B cell (primary cell): ENCODE results near the gene LRP2. TPM values are rescaled to one million over a fixed set of nuclear protein-coding genes. Genes with fewer than 3 reads are reported as not detected.
A peak's percentile ranks its signal among the peaks of the same experiment; 100 is the strongest.

Experiments
- ATAC-seq: fragments of 200-7000 bp; cut with Tn5 transposase; one replicate; pipeline ENCODE4 v1.10.0; 2021; ENCODE audit warnings: low read depth, mild to moderate bottlenecking, moderate number of reproducible peaks, moderate library complexity
- CTCF ChIA-PET: fragments of 350-600 bp; sonication (Branson Sonifier 250); formaldehyde crosslinking; loops from one replicate; lab custom pipeline; 2021; ENCODE audit warnings: antibody characterized with exemption, inconsistent platforms; lab: Charles Lee
- POLR2A ChIA-PET: fragments of 350-600 bp; sonication (Branson Sonifier 250); formaldehyde crosslinking; loops from one replicate; lab custom pipeline; 2021; ENCODE audit warnings: antibody characterized with exemption; lab: Charles Lee
- DNase-seq: peaks from one replicate; pipeline ENCODE4 v3.0.0; 2013
- H2AFZ ChIP-seq: 2 replicates; pipeline ENCODE4 v1.6.1; 2012; ENCODE audit warnings: mild to moderate bottlenecking, low read depth, low read length; ENCODE audit not compliant: insufficient read depth, poor library complexity, severe bottlenecking
- H3K27ac ChIP-seq, 2 donors: 1 replicate in 1 of 2; 2 replicates in 1 of 2; pipeline ENCODE4 v1.5.1; 2012 to 2013; ENCODE audit warnings: low read length in 2 of 2, mild to moderate bottlenecking in 2 of 2, moderate library complexity in 1 of 2
- H3K27me3 ChIP-seq, 4 experiments: fragments of 200-600 bp in 1 of 4; sonication (generic) in 1 of 4; replicated peaks in 1 of 4; 1 replicate in 2 of 4; 2 replicates in 2 of 4; pipeline versions ENCODE4 v1.6.1 to v1.7.0; 2013 to 2016; ENCODE audit warnings: low read length in 3 of 4, mild to moderate bottlenecking in 2 of 4, mixed read lengths in 1 of 4, moderate library complexity in 1 of 4; ENCODE audit not compliant: insufficient read depth in 4 of 4, control insufficient read depth in 3 of 4; ENCODE audit errors: control extremely low read depth in 1 of 4
- H3K36me3 ChIP-seq, 2 experiments: replicated peaks in 1 of 2; 1 replicate in 1 of 2; 2 replicates in 1 of 2; pipeline versions ENCODE4 v1.6.1 to v1.7.1; 2013; ENCODE audit warnings: low read length in 1 of 2; ENCODE audit not compliant: insufficient read depth in 2 of 2, control insufficient read depth in 1 of 2; ENCODE audit errors: control extremely low read depth in 1 of 2, extremely low read depth in 1 of 2
- H3K4me1 ChIP-seq, 2 donors: fragments of 200-600 bp in 1 of 2; sonication (generic) in 1 of 2; 1 replicate in 1 of 2; 2 replicates in 1 of 2; pipeline versions ENCODE4 v1.5.1 to v1.6.1; 2013 to 2017; ENCODE audit warnings: low read length in 2 of 2; ENCODE audit not compliant: control insufficient read depth in 2 of 2, insufficient read depth in 2 of 2
- H3K4me2 ChIP-seq: replicated peaks from 2 replicates; pipeline ENCODE3; 2012; ENCODE audit warnings: mild to moderate bottlenecking, low read depth, low read length; ENCODE audit not compliant: poor library complexity, severe bottlenecking
- H3K4me3 ChIP-seq, 5 experiments: fragments of 200-600 bp in 1 of 5; sonication (generic) in 1 of 5; 1 replicate in 3 of 5; 2 replicates in 2 of 5; pipeline versions ENCODE4 v1.5.1 to v1.7.0; 2011 to 2016; ENCODE audit warnings: low read length in 4 of 5, mild to moderate bottlenecking in 4 of 5, low read depth in 2 of 5, control low read depth in 1 of 5, moderate library complexity in 1 of 5; ENCODE audit not compliant: insufficient read depth in 1 of 5; ENCODE audit errors: control extremely low read depth in 1 of 5, extremely low read depth in 1 of 5
- H3K79me2 ChIP-seq: fragments of 200-600 bp; sonication (generic); one replicate; pipeline ENCODE4 v1.6.0; 2016; ENCODE audit warnings: low read length; ENCODE audit not compliant: control insufficient read depth, insufficient read depth
- H3K9ac ChIP-seq: fragments of 200-600 bp; sonication (generic); 2 replicates; pipeline ENCODE4 v1.6.1; 2017; ENCODE audit warnings: mild to moderate bottlenecking, low read length, moderate library complexity
- H3K9me3 ChIP-seq, 3 donors: one replicate each; pipeline versions ENCODE4 v1.6.1 to v1.7.1; 2013; ENCODE audit warnings: low read length in 2 of 3; ENCODE audit not compliant: control insufficient read depth in 2 of 3, insufficient read depth in 1 of 3; ENCODE audit errors: control extremely low read depth in 1 of 3
- H4K20me1 ChIP-seq: 2 replicates; pipeline ENCODE4 v1.6.0; 2012; ENCODE audit warnings: mild to moderate bottlenecking, low read length; ENCODE audit not compliant: insufficient read depth, control insufficient read depth, poor library complexity, severe bottlenecking
- H3K27ac Mint-ChIP-seq: one replicate; pipeline ENCODE4 v1.8.0; 2021; ENCODE audit warnings: mixed read lengths
- H3K27me3 Mint-ChIP-seq: one replicate; pipeline ENCODE4 v1.8.0; 2021; ENCODE audit warnings: mixed read lengths
- H3K4me1 Mint-ChIP-seq: one replicate; pipeline ENCODE4 v1.8.0; 2021; ENCODE audit warnings: mixed read lengths
- H3K4me3 Mint-ChIP-seq: one replicate; pipeline ENCODE4 v1.8.0; 2021; ENCODE audit warnings: mixed read lengths
- H3K9me3 Mint-ChIP-seq: one replicate; pipeline ENCODE4 v1.8.0; 2022; ENCODE audit warnings: mixed read lengths; ENCODE audit not compliant: insufficient read depth
- CTCF ChIP-seq: fragments of 200-600 bp; IDR thresholded peaks from one replicate; pipeline ENCODE4 v1.8.0; 2022; ENCODE audit warnings: antibody characterized with exemption, mild to moderate bottlenecking
- EZH2 ChIP-seq: IDR thresholded peaks from 2 replicates; pipeline ENCODE4 v1.6.1; 2012; ENCODE audit warnings: borderline replicate concordance, low read depth, mild to moderate bottlenecking, moderate library complexity, low read length; ENCODE audit not compliant: insufficient read depth, poor library complexity, severe bottlenecking
- WGBS: methylation state at CpG from one replicate; pipeline ENCODE4 v1.1.5; 2013; ENCODE audit warnings: missing lambda C conversion rate; ENCODE audit not compliant: insufficient coverage; 5-methylcytosine and 5-hydroxymethylcytosine counted together
- intact Hi-C: fragments of 100-400 bp; cut with micrococcal nuclease; formaldehyde crosslinking; loops from one replicate; pipeline ENCODE4 v1.10.0; 2022
- polyA plus RNA-seq: library from polyadenylated mRNA; depleted of rRNA; stranded (reverse); fragments of >200 nt; gene quantifications from 2 replicates; pipeline ENCODE4 v1.2.3, GENCODE V29; 2012
- total RNA-seq, 2 donors: library from RNA; stranded (reverse); fragments of 120-200 nt in 1 of 2; gene quantifications; 1 replicate in 1 of 2; 2 replicates in 1 of 2; pipeline versions ENCODE4 v1.2.3 to v1.2.4, GENCODE V29; 2013 to 2022

Gene LRP2
- total and polyA plus RNA-seq, 2 donors (not counting 1 experiment from before 2014, with no cell fraction given), result not detected

GRCh38 chr2:169082995-169083394, 279.3 kb downstream of the LRP2 start:
- H3K79me2 ChIP-seq, result no peaks in the 10 kb centered on the region
- H3K27ac ChIP-seq, result no peak overlapping the region
- Mint-ChIP-seq H3K9me3 (no peaks in the 10 kb centered on the region), H3K27me3 (no peaks in the 10 kb centered on the region), H3K27ac (no peak overlapping the region), H3K4me3 (peak overlapping the region; percentile 18), H3K4me1 (peaks cover 43% of the 10 kb centered on the region)
- no peaks in the 10 kb centered on the region for H4K20me1 ChIP-seq
- intact Hi-C loops, result no loop called here
- peak overlapping the region in 1 of 5 experiments; percentile 41 for H3K4me3 ChIP-seq
- TF ChIP-seq CTCF (no peak), EZH2 (no peak)
- DNase-seq (no peak), ATAC-seq (no peak)
- WGBS, result 17% methylated on average over 2 of the region's 4 CpGs
- no peaks in the 10 kb centered on the region for H3K27me3 ChIP-seq
- H3K9me3 ChIP-seq, result no peaks in the 10 kb centered on the region
- H3K9ac ChIP-seq, result no peak overlapping the region
- peaks cover 25 to 30% of the 10 kb centered on the region in 2 donors for H3K4me1 ChIP-seq
- peak overlapping the region; percentile 41 for H3K4me2 ChIP-seq
- H2AFZ ChIP-seq, result no peak overlapping the region
- no peaks in the 10 kb centered on the region for H3K36me3 ChIP-seq
- ChIA-PET POLR2A (no interaction called here), CTCF (no interaction called here)

- Histone ChIP-seq H3K4me2 (no peak overlapping the region), H3K4me1 (peaks cover 25 to 33% of the 10 kb centered on the region in 2 donors), H4K20me1 (no peaks in the 10 kb centered on the region), H2AFZ (no peak overlapping the region), H3K36me3 (no peaks in the 10 kb centered on the region), H3K27ac (no peak overlapping the region), H3K79me2 (no peaks in the 10 kb centered on the region), H3K27me3 (no peaks in the 10 kb centered on the region), H3K9me3 (no peaks in the 10 kb centered on the region), H3K9ac (no peak overlapping the region), H3K4me3 (no peak overlapping the region)
- peaks cover 43% of the 10 kb centered on the region for H3K4me1 Mint-ChIP-seq
- no peak overlapping the region for H3K27ac Mint-ChIP-seq
- no peak for TF ChIP-seq EZH2
- no peak for TF ChIP-seq CTCF
- 90% methylated on average over 4 of the region's 5 CpGs for WGBS
- H3K27me3 Mint-ChIP-seq, result no peaks in the 10 kb centered on the region
- intact Hi-C loops, result no loop called here
- ATAC-seq (no peak), DNase-seq (no peak)
- peak overlapping the region; percentile 29 for H3K4me3 Mint-ChIP-seq
- CTCF ChIA-PET, result no interaction called here
- H3K9me3 Mint-ChIP-seq, result no peaks in the 10 kb centered on the region
- POLR2A ChIA-PET, result no interaction called here
These were observed 280.8 kb downstream of the LRP2 start for GRCh38 chr2:169081551-169081950.
